H1 (cell line): Measurements from ENCODE around the gene SMARCD1. TPM values are rescaled to one million over a fixed set of nuclear protein-coding genes. Genes with fewer than 3 reads are reported as not detected.

Source experiments
- CTCF ChIA-PET: fragments of 300-600 bp; sonication (Branson Sonifier 250); formaldehyde crosslinking; loops from one replicate; lab custom pipeline; 2021; ENCODE audit not compliant: partially characterized antibody; lab: Charles Lee
- POLR2A ChIA-PET: fragments of 300-600 bp; sonication (Branson Sonifier 250); formaldehyde crosslinking; loops from one replicate; lab custom pipeline; 2021; ENCODE audit warnings: inconsistent platforms; ENCODE audit not compliant: partially characterized antibody; lab: Charles Lee
- DNase-seq, 2 experiments: peaks; one replicate each; pipeline versions ENCODE4 v3.0.0 to v3.0.0-alpha.2; 2010 to 2022; ENCODE audit warnings: low spot score in 2 of 2, low read depth in 1 of 2, mixed read lengths in 1 of 2
- FAIRE-seq: peaks from 2 replicates; lab custom pipeline; 2011; peaks lifted over from hg19 to GRCh38; lab: Jason Lieb, UNC
- H2AFZ ChIP-seq: 2 replicates; pipeline ENCODE4 v1.8.1; 2012; ENCODE audit warnings: low read length, inconsistent platforms
- H2AK5ac ChIP-seq: 2 replicates; pipeline ENCODE4 v1.6.1; 2013; ENCODE audit warnings: low read depth, low read length
- H2BK120ac ChIP-seq: replicated peaks from 2 replicates; pipeline ENCODE3; 2013; ENCODE audit warnings: low read depth, low read length, inconsistent platforms
- H2BK12ac ChIP-seq: 2 replicates; pipeline ENCODE4 v1.6.1; 2013; ENCODE audit warnings: low read depth, low read length
- H2BK15ac ChIP-seq: 2 replicates; pipeline ENCODE4 v1.6.1; 2013; ENCODE audit warnings: low read length
- H2BK20ac ChIP-seq: 2 replicates; pipeline ENCODE4 v1.6.1; 2013; ENCODE audit warnings: low read length
- H2BK5ac ChIP-seq: 2 replicates; pipeline ENCODE4 v1.6.1; 2013; ENCODE audit warnings: low read depth, low read length
- H3K14ac ChIP-seq: 2 replicates; pipeline ENCODE4 v1.6.1; 2013; ENCODE audit warnings: inconsistent platforms; ENCODE audit not compliant: insufficient read length
- H3K18ac ChIP-seq: 2 replicates; pipeline ENCODE4 v1.6.1; 2013; ENCODE audit warnings: low read length; ENCODE audit errors: extremely low read depth
- H3K23ac ChIP-seq: 2 replicates; pipeline ENCODE4 v1.6.1; 2013; ENCODE audit warnings: inconsistent platforms; ENCODE audit not compliant: insufficient read length
- H3K23me2 ChIP-seq: 2 replicates; pipeline ENCODE4 v1.6.1; 2013; ENCODE audit warnings: low read depth, low read length
- H3K27ac ChIP-seq: 2 replicates; pipeline ENCODE4 v1.6.1; 2011; ENCODE audit warnings: low read depth, low read length, inconsistent platforms
- H3K27me3 ChIP-seq, 4 experiments: replicated peaks in 1 of 4; 1 replicate in 1 of 4; 2 replicates in 3 of 4; pipeline versions ENCODE4 v1.6.1 to v1.8.1; 2011 to 2013; ENCODE audit warnings: low read length in 3 of 4, mild to moderate bottlenecking in 3 of 4, inconsistent platforms in 2 of 4, mixed read lengths in 2 of 4, moderate library complexity in 1 of 4; ENCODE audit not compliant: control insufficient read depth in 3 of 4, insufficient read depth in 3 of 4; ENCODE audit errors: extremely low read depth in 1 of 4
- H3K36me3 ChIP-seq, 4 experiments: 2 replicates each; pipeline versions ENCODE4 v1.6.1 to v1.8.1; 2011 to 2013; ENCODE audit warnings: mild to moderate bottlenecking in 4 of 4, low read length in 3 of 4, moderate library complexity in 2 of 4, control low read depth in 1 of 4, inconsistent platforms in 1 of 4; ENCODE audit not compliant: insufficient read depth in 4 of 4, control insufficient read depth in 2 of 4
- H3K4ac ChIP-seq: replicated peaks from 2 replicates; pipeline ENCODE3; 2013; ENCODE audit warnings: low read length, low read depth, mixed read lengths, inconsistent platforms; ENCODE audit not compliant: insufficient read length
- H3K4me1 ChIP-seq, 4 experiments: replicated peaks in 1 of 4; 1 replicate in 1 of 4; 2 replicates in 3 of 4; pipeline versions ENCODE4 v1.6.1 to v1.8.1; 2011 to 2013; ENCODE audit warnings: low read length in 3 of 4, inconsistent platforms in 2 of 4, mixed read lengths in 1 of 4; ENCODE audit not compliant: insufficient read depth in 4 of 4, control insufficient read depth in 3 of 4
- H3K4me2 ChIP-seq, 2 experiments: 2 replicates each; pipeline versions ENCODE4 v1.6.1 to v1.8.1; 2011 to 2013; ENCODE audit warnings: low read depth in 2 of 2, low read length in 2 of 2, control low read depth in 1 of 2, inconsistent platforms in 1 of 2, mild to moderate bottlenecking in 1 of 2; ENCODE audit not compliant: insufficient read depth in 1 of 2
- H3K4me3 ChIP-seq, 4 experiments: fragments of 200-600, 300-600 bp in 1 of 4; sonication (generic), shearing (Covaris generic), sonication (Bioruptor Twin) in 1 of 4; 2 replicates each; pipeline versions ENCODE4 v1.5.1 to v1.8.1; 2011 to 2016; ENCODE audit warnings: low read length in 4 of 4, low read depth in 3 of 4, control low read depth in 2 of 4, inconsistent platforms in 2 of 4, mild to moderate bottlenecking in 2 of 4, mixed read lengths in 1 of 4, moderate library complexity in 1 of 4; ENCODE audit not compliant: insufficient read depth in 2 of 4; ENCODE audit errors: extremely low read depth in 1 of 4
- H3K56ac ChIP-seq: replicated peaks from 2 replicates; pipeline ENCODE3; 2013; ENCODE audit warnings: low read depth, mild to moderate bottlenecking, mixed read lengths, low read length, inconsistent platforms; ENCODE audit not compliant: insufficient read length
- H3K79me1 ChIP-seq: 2 replicates; pipeline ENCODE4 v1.6.1; 2013; ENCODE audit warnings: low read depth, low read length, control low read depth
- H3K79me2 ChIP-seq, 2 experiments: 2 replicates each; pipeline versions ENCODE4 v1.6.1 to v1.8.1; 2012 to 2013; ENCODE audit warnings: low read length in 2 of 2, mild to moderate bottlenecking in 2 of 2, inconsistent platforms in 1 of 2; ENCODE audit not compliant: insufficient read depth in 2 of 2, control insufficient read depth in 1 of 2
- H3K9ac ChIP-seq, 4 experiments: replicated peaks in 1 of 4; 1 replicate in 1 of 4; 2 replicates in 3 of 4; pipeline versions ENCODE4 v1.6.1 to v1.8.1; 2011 to 2013; ENCODE audit warnings: low read depth in 3 of 4, low read length in 3 of 4, control low read depth in 2 of 4, mild to moderate bottlenecking in 2 of 4, moderate library complexity in 2 of 4, inconsistent platforms in 1 of 4; ENCODE audit errors: extremely low read depth in 1 of 4
- H3K9me3 ChIP-seq, 2 experiments: 2 replicates each; pipeline versions ENCODE4 v1.6.1 to v1.8.1; 2012 to 2013; ENCODE audit warnings: mild to moderate bottlenecking in 2 of 2, moderate library complexity in 2 of 2, control low read depth in 1 of 2, inconsistent platforms in 1 of 2, low read depth in 1 of 2, low read length in 1 of 2, mixed read lengths in 1 of 2; ENCODE audit not compliant: insufficient read depth in 2 of 2
- H4K20me1 ChIP-seq, 2 experiments: replicated peaks in 1 of 2; 2 replicates each; pipeline versions ENCODE3 to v1.8.1; 2011 to 2013; ENCODE audit warnings: inconsistent platforms in 2 of 2, low read length in 2 of 2, mild to moderate bottlenecking in 1 of 2; ENCODE audit not compliant: insufficient read depth in 2 of 2, control insufficient read depth in 1 of 2
- H4K5ac ChIP-seq: 2 replicates; pipeline ENCODE4 v1.6.1; 2013; ENCODE audit warnings: low read length, low read depth, mixed read lengths, inconsistent platforms; ENCODE audit not compliant: insufficient read length
- H4K8ac ChIP-seq: 2 replicates; pipeline ENCODE4 v1.8.0; 2013; ENCODE audit warnings: mild to moderate bottlenecking, moderate library complexity, low read length, inconsistent platforms; ENCODE audit not compliant: insufficient read depth; ENCODE audit errors: extremely low read depth
- H4K91ac ChIP-seq: replicated peaks from 2 replicates; pipeline ENCODE3; 2013; ENCODE audit warnings: low read length, mixed read lengths, inconsistent platforms; ENCODE audit not compliant: insufficient read length
- EP300 ChIP-seq, 2 experiments: IDR thresholded peaks; 1 replicate in 1 of 2; 2 replicates in 1 of 2; pipeline ENCODE4 v1.6.1; 2011 to 2012; ENCODE audit warnings: low read depth in 2 of 2, low read length in 2 of 2, mild to moderate bottlenecking in 2 of 2, borderline replicate concordance in 1 of 2, inconsistent platforms in 1 of 2, moderate library complexity in 1 of 2
- FOSL1 ChIP-seq: IDR thresholded peaks from 2 replicates; pipeline ENCODE4 v1.6.1; 2011; ENCODE audit warnings: mild to moderate bottlenecking, low read depth, low read length, moderate library complexity; ENCODE audit not compliant: insufficient read depth
- GABPA ChIP-seq: IDR thresholded peaks from 2 replicates; pipeline ENCODE4 v1.6.1; 2011; ENCODE audit warnings: mild to moderate bottlenecking, low read length, moderate library complexity, borderline replicate concordance; ENCODE audit not compliant: insufficient read depth
- JUN ChIP-seq: IDR thresholded peaks from 2 replicates; pipeline ENCODE4 v1.6.1; 2011; ENCODE audit warnings: low read depth, mild to moderate bottlenecking, improper control_type of control experiment, low read length
- KDM5A ChIP-seq: fragments of 200-600 bp; IDR thresholded peaks from 2 replicates; pipeline ENCODE4 v1.7.1; 2012; ENCODE audit warnings: mild to moderate bottlenecking, low read length, inconsistent platforms, mixed read lengths
- NANOG ChIP-seq: IDR thresholded peaks from 2 replicates; pipeline ENCODE4 v1.6.1; 2011; ENCODE audit warnings: low read length, low read depth, mild to moderate bottlenecking, inconsistent platforms; ENCODE audit not compliant: insufficient read depth, poor library complexity, severe bottlenecking
- RXRA ChIP-seq: IDR thresholded peaks from 2 replicates; pipeline ENCODE4 v1.6.1; 2011; ENCODE audit warnings: low read depth, mild to moderate bottlenecking, low read length, moderate library complexity; ENCODE audit not compliant: insufficient read depth
- SIX5 ChIP-seq: IDR thresholded peaks from 2 replicates; pipeline ENCODE4 v1.6.1; 2011; ENCODE audit warnings: mild to moderate bottlenecking, low read depth, low read length
- TAF1 ChIP-seq: IDR thresholded peaks from 2 replicates; pipeline ENCODE4 v1.6.1; 2011; ENCODE audit warnings: mild to moderate bottlenecking, low read depth, low read length
- TAF7 ChIP-seq: optimal IDR thresholded peaks from 2 replicates; pipeline ENCODE3; 2011; ENCODE audit warnings: low read depth, mild to moderate bottlenecking, inconsistent platforms, low read length, moderate library complexity, borderline replicate concordance
- ZNF274 ChIP-seq: IDR thresholded peaks from 2 replicates; pipeline ENCODE4 v1.7.0; 2012; ENCODE audit warnings: low read length, borderline replicate concordance; ENCODE audit errors: extremely low read depth
- WGBS, 2 experiments: shearing (Covaris generic) in 1 of 2; methylation state at CpG; one replicate each; pipeline versions ENCODE4 v1.1.6 to v1.1.7; 2013 to 2015; ENCODE audit warnings: low lambda C conversion rate in 2 of 2, mixed read lengths in 2 of 2, inconsistent platforms in 1 of 2, low coverage in 1 of 2, missing lambda C conversion rate in 1 of 2; ENCODE audit not compliant: insufficient replicate concordance in 2 of 2, insufficient coverage in 1 of 2, insufficient read length in 1 of 2; ENCODE audit errors: extremely low coverage in 1 of 2, missing lambda C conversion rate in 1 of 2; 5-methylcytosine and 5-hydroxymethylcytosine counted together
- polyA plus RNA-seq, 7 experiments: library from polyadenylated mRNA; depleted of rRNA in 3 of 7; stranded (reverse) in 5 of 7; unstranded in 2 of 7; fragments of >200 nt in 5 of 7; fragments of 200-250 nt in 2 of 7; gene quantifications; 1 replicate in 5 of 7; 2 replicates in 1 of 7; 4 replicates in 1 of 7; pipeline versions ENCODE4 v1.2.1 to v1.2.3, GENCODE V29; 2011 to 2013; ENCODE audit warnings: missing spikeins in 2 of 7, mixed read lengths in 2 of 7
- total RNA-seq: library from RNA; stranded (reverse); fragmentation: NEBNext Ultra II Directional; extraction: Animal tissue kit (Norgen Biotek cat#: 25700); gene quantifications from 2 replicates; pipeline ENCODE4 v1.2.1, GENCODE V29; 2021

Gene SMARCD1
- total and polyA plus RNA-seq, 2 of the 8 experiments (the other 6 are each of a cell fraction or from before 2014, with no cell fraction given) = 128 to 130 TPM

- Histone ChIP-seq H3K4me1 (peaks cover 4 to 8% (median 6%) of the 10 kb centered on the region in 4 experiments; a peak in 6 of 7 replicates), H3K23ac (no peak overlapping the region), H3K79me2 (no peaks in the 10 kb centered on the region), H3K79me1 (no peaks in the 10 kb centered on the region), H3K4me3 (peak overlapping the region in 1 of 4 experiments; percentile 55; a peak in 2 of 8 replicates), H2BK20ac (no peak overlapping the region), H3K4me2 (peak overlapping the region; percentile 62 to 85; a peak in 3 of 4 replicates), H4K20me1 (no peaks in the 10 kb centered on the region), H3K23me2 (peaks cover 8% of the 10 kb centered on the region; the same call in 1 of the 2 replicates), H3K14ac (no peak overlapping the region), H3K36me3 (no peaks in the 10 kb centered on the region), H4K91ac (no peak overlapping the region), H3K18ac (no peak overlapping the region), H2BK120ac (no peak overlapping the region), H2AFZ (peak overlapping the region; percentile 9; the same call in 1 of the 2 replicates), H2AK5ac (no peak overlapping the region), H2BK5ac (no peak overlapping the region), H3K27ac (no peak overlapping the region), H4K8ac (no peak overlapping the region), H3K56ac (no peak overlapping the region), H4K5ac (no peak overlapping the region), H2BK15ac (no peak overlapping the region), H3K9ac (no peak overlapping the region), H2BK12ac (no peak overlapping the region), H3K4ac (no peak overlapping the region), H3K27me3 (peaks cover 21 to 50% (median 40%) of the 10 kb centered on the region in 4 experiments), H3K9me3 (no peaks in the 10 kb centered on the region)
- POLR2A ChIA-PET = interaction anchor here (0.6 to 1.3 kb wide), 4 partner anchors 10 to 271 kb away, joined by 3 to 5 read pairs (median 3); partner anchors contain the start of gene RACGAP1
- WGBS, 2 experiments = 80% methylated on average over 3 of the region's 3 CpGs; no CpG with 5 or more reads in 1 of the 2 experiments
- CTCF ChIA-PET = interaction anchor here (0.6 to 10.7 kb wide), 13 partner anchors 11 to 877 kb away, joined by 3 to 257 read pairs (median 3); no protein-coding TSS in a partner anchor
- FAIRE-seq (no peak), DNase-seq (no peak)
- TF ChIP-seq SIX5 (no peak), NANOG (no peak), KDM5A (no peak), GABPA (no peak), TAF1 (no peak), FOSL1 (no peak), EP300 (IDR thresholded peaks at IDR 0.05; ENCODE audit: borderline replicate concordance in 1 of 2, low read depth in 2 of 2, low read length in 2 of 2) (no peak), TAF7 (no peak), JUN (no peak), ZNF274 (no peak), RXRA (no peak)
These were observed 35.7 kb upstream of the SMARCD1 start for GRCh38 chr12:50049254-50050118.
